CD4-positive, alpha-beta T cell (primary cell): Measurements from ENCODE around the gene ZNF423. TPM values are rescaled to one million over a fixed set of nuclear protein-coding genes. Genes with fewer than 3 reads are reported as not detected.

ENCODE experiments used
- ATAC-seq: fragments of 200-7000 bp; cut with Tn5 transposase; one replicate; pipeline ENCODE4 v1.10.0; 2022; ENCODE audit warnings: mild to moderate bottlenecking; ENCODE audit not compliant: poor library complexity
- CTCF ChIA-PET: fragments of 350-600 bp; sonication (Branson Sonifier 250); formaldehyde crosslinking; loops from one replicate; lab custom pipeline; 2021; ENCODE audit warnings: antibody characterized with exemption, inconsistent platforms; lab: Charles Lee
- POLR2A ChIA-PET: fragments of 350-600 bp; sonication (Branson Sonifier 250); formaldehyde crosslinking; loops from one replicate; lab custom pipeline; 2021; ENCODE audit warnings: antibody characterized with exemption, inconsistent platforms; lab: Charles Lee
- DNase-seq, 14 experiments: peaks; one replicate each; pipeline ENCODE4 v3.0.0-alpha.2; 2013 to 2020; ENCODE audit warnings: mixed read lengths in 2 of 14
- H3K27ac ChIP-seq, 2 donors: one replicate each; pipeline versions ENCODE4 v1.5.1 to v1.7.0; 2013; ENCODE audit warnings: low read length in 2 of 2, low read depth in 1 of 2, mild to moderate bottlenecking in 1 of 2
- H3K27me3 ChIP-seq, 2 experiments: 1 replicate in 1 of 2; 2 replicates in 1 of 2; pipeline versions ENCODE4 v1.6.1 to v1.7.0; 2013; ENCODE audit warnings: low read length in 2 of 2, control low read depth in 1 of 2, mild to moderate bottlenecking in 1 of 2, moderate library complexity in 1 of 2; ENCODE audit not compliant: insufficient read depth in 2 of 2, control insufficient read depth in 1 of 2
- H3K36me3 ChIP-seq: one replicate; pipeline ENCODE4 v1.6.1; 2013; ENCODE audit warnings: low read length, control low read depth; ENCODE audit not compliant: insufficient read depth
- H3K4me1 ChIP-seq: one replicate; pipeline ENCODE4 v1.6.1; 2013; ENCODE audit warnings: low read length, control low read depth; ENCODE audit not compliant: insufficient read depth
- H3K4me3 ChIP-seq: one replicate; pipeline ENCODE4 v1.5.1; 2013; ENCODE audit warnings: mild to moderate bottlenecking, low read length, moderate library complexity
- H3K9me3 ChIP-seq, 2 experiments: 1 replicate in 1 of 2; 2 replicates in 1 of 2; pipeline versions ENCODE4 v1.6.1 to v1.7.0; 2013; ENCODE audit warnings: low read length in 2 of 2, mild to moderate bottlenecking in 2 of 2, control low read depth in 1 of 2, moderate library complexity in 1 of 2; ENCODE audit not compliant: control insufficient read depth in 1 of 2, insufficient read depth in 1 of 2
- H3K27ac Mint-ChIP-seq: one replicate; pipeline ENCODE4 v1.8.0; 2020; ENCODE audit warnings: mixed read lengths
- H3K27me3 Mint-ChIP-seq: one replicate; pipeline ENCODE4 v1.8.0; 2021; ENCODE audit warnings: mixed read lengths
- H3K36me3 Mint-ChIP-seq: one replicate; pipeline ENCODE4 v1.8.0; 2021; ENCODE audit warnings: low read depth, mixed read lengths
- H3K4me1 Mint-ChIP-seq: one replicate; pipeline ENCODE4 v1.8.0; 2021; ENCODE audit warnings: low read depth, mixed read lengths
- H3K4me3 Mint-ChIP-seq: one replicate; pipeline ENCODE4 v1.8.0; 2020; ENCODE audit warnings: mild to moderate bottlenecking, mixed read lengths
- H3K9me3 Mint-ChIP-seq: one replicate; pipeline ENCODE4 v1.8.0; 2020; ENCODE audit warnings: mixed read lengths
- CTCF ChIP-seq: fragments of 200-600 bp; IDR thresholded peaks from one replicate; pipeline ENCODE4 v1.8.0; 2022; ENCODE audit warnings: antibody characterized with exemption, mild to moderate bottlenecking
- intact Hi-C, 2 experiments: fragments of 100-400 bp; cut with DNase I in 1 of 2; cut with micrococcal nuclease in 1 of 2; formaldehyde crosslinking; loops; one replicate each; pipeline versions ENCODE4 v1.15.1 to v1.9.0; 2023 to 2025; cut with DNase I, micrococcal nuclease
- total RNA-seq, 174 experiments: library from RNA in 2 of 174; stranded (reverse) in 2 of 174; gene quantifications; one replicate each; pipeline ENCODE4 v1.2.3 and lab custom pipeline; 2021 to 2026

The ZNF423 gene
- total RNA-seq, 2 experiments from 2014 or later, result not detected

GRCh38 chr16:49543631-49543946, 312.3 kb downstream of the ZNF423 start:
- Histone ChIP-seq H3K4me1 (no peaks in the 10 kb centered on the region), H3K27me3 (no peaks in the 10 kb centered on the region), H3K9me3 (peaks cover 0 to 4% of the 10 kb centered on the region in 2 experiments), H3K4me3 (no peak overlapping the region), H3K36me3 (no peaks in the 10 kb centered on the region), H3K27ac (no peak overlapping the region)
- DNase-seq (no peak), ATAC-seq (no peak)
- intact Hi-C loops, result no loop called here
- H3K4me3 Mint-ChIP-seq, result no peak overlapping the region
- CTCF ChIA-PET, result no interaction called here
- no peaks in the 10 kb centered on the region for H3K4me1 Mint-ChIP-seq
- TF ChIP-seq CTCF, result no peak
- no peak overlapping the region for H3K27ac Mint-ChIP-seq
- POLR2A ChIA-PET, result no interaction called here
- no peaks in the 10 kb centered on the region for H3K9me3 Mint-ChIP-seq
- no peaks in the 10 kb centered on the region for H3K36me3 Mint-ChIP-seq
- no peaks in the 10 kb centered on the region for H3K27me3 Mint-ChIP-seq

- CTCF ChIA-PET, result no interaction called here
- no peak for TF ChIP-seq CTCF
These were observed 312.8 kb downstream of the ZNF423 start for GRCh38 chr16:49542946-49543630.

GRCh38 chr16:49542391-49542891, 313.5 kb downstream of the ZNF423 start:
- DNase-seq (no peak), ATAC-seq (no peak)
- Histone ChIP-seq H3K27ac (no peak overlapping the region), H3K27me3 (no peaks in the 10 kb centered on the region), H3K36me3 (no peaks in the 10 kb centered on the region), H3K4me1 (no peaks in the 10 kb centered on the region), H3K9me3 (peaks cover 0 to 4% of the 10 kb centered on the region in 2 experiments), H3K4me3 (no peak overlapping the region)
- Mint-ChIP-seq H3K27ac (no peak overlapping the region), H3K27me3 (no peaks in the 10 kb centered on the region), H3K36me3 (no peaks in the 10 kb centered on the region), H3K4me1 (no peaks in the 10 kb centered on the region), H3K9me3 (no peaks in the 10 kb centered on the region), H3K4me3 (no peak overlapping the region)
- ChIA-PET CTCF (no interaction called here), POLR2A (no interaction called here)
- intact Hi-C loops, result no loop called here
- TF ChIP-seq CTCF, result no peak

More at GRCh38 chr16:49542946-49543630, 312.8 kb downstream of the ZNF423 start:
- Mint-ChIP-seq H3K36me3 (no peaks in the 10 kb centered on the region), H3K9me3 (no peaks in the 10 kb centered on the region), H3K27me3 (no peaks in the 10 kb centered on the region), H3K4me3 (no peak overlapping the region), H3K27ac (no peak overlapping the region), H3K4me1 (no peaks in the 10 kb centered on the region)
- no peaks in the 10 kb centered on the region for H3K36me3 ChIP-seq
- no peak overlapping the region for H3K27ac ChIP-seq
- no peak for DNase-seq
- no peak overlapping the region for H3K4me3 ChIP-seq
- H3K27me3 ChIP-seq, result no peaks in the 10 kb centered on the region
- POLR2A ChIA-PET, result no interaction called here
- H3K9me3 ChIP-seq, result peaks cover 0 to 4% of the 10 kb centered on the region in 2 experiments
- H3K4me1 ChIP-seq, result no peaks in the 10 kb centered on the region
- no peak for ATAC-seq
- intact Hi-C loops, result no loop called here
